DOHH2 (cell line): Measurements from ENCODE around the gene THBS1.

ENCODE experiments used
- CTCF ChIP-seq: fragments of 200-600 bp; sonication (generic); IDR thresholded peaks from one replicate; pipeline ENCODE4 v1.5.1; 2014; ENCODE audit warnings: antibody characterized with exemption, mild to moderate bottlenecking, low read depth, low read length; ENCODE audit not compliant: poor library complexity, severe bottlenecking
- EZH2phosphoT487 ChIP-seq: fragments of 200-600 bp; sonication (generic); IDR thresholded peaks from 2 replicates; pipeline ENCODE4 v1.6.1; 2017; ENCODE audit warnings: borderline replicate concordance, mild to moderate bottlenecking, antibody characterized with exemption, low read length, moderate library complexity, mixed read lengths

- TF ChIP-seq CTCF: no peak
- no peak for TF ChIP-seq EZH2phosphoT487
These were observed 6.3 kb downstream of the THBS1 start for GRCh38 chr15:39587096-39587721.
